ENCODE measurements around the gene PLXND1. TPM values are rescaled to one million over a fixed set of nuclear protein-coding genes. Genes with fewer than 3 reads are reported as not detected.

The PLXND1 gene
- polyA plus RNA-seq, 2 donors: 15.8 to 18.7 TPM

- no peak overlapping the region for H3K27ac ChIP-seq (ENCODE audit: low read depth in 2 of 2, low read length in 1 of 2)
- H3K4me3 ChIP-seq (ENCODE audit: low read depth in 1 of 2, low read length in 2 of 2): no peak overlapping the region
- H3K4me1 ChIP-seq (ENCODE audit: control insufficient read depth in 2 of 2, insufficient read depth in 2 of 2, low read length in 1 of 2): no peaks in the 10 kb centered on the region
- H3K36me3 ChIP-seq (ENCODE audit: control insufficient read depth in 2 of 2, insufficient read depth in 2 of 2, low read length in 1 of 2): peaks cover 10 to 11% of the 10 kb centered on the region in 2 donors
- H3K27me3 ChIP-seq (ENCODE audit: control insufficient read depth in 1 of 2, insufficient read depth in 2 of 2, low read length in 2 of 2): no peaks in the 10 kb centered on the region
- WGBS, 2 donors: 70 to 83% methylated on average over 9 of the region's 9 CpGs
- H3K9me3 ChIP-seq (ENCODE audit: control insufficient read depth in 2 of 2, insufficient read depth in 1 of 2, low read depth in 1 of 2, low read length in 1 of 2): no peaks in the 10 kb centered on the region
Measured at GRCh38 chr3:129507181-129507831, 99.2 kb downstream of the PLXND1 start.

DNA sequence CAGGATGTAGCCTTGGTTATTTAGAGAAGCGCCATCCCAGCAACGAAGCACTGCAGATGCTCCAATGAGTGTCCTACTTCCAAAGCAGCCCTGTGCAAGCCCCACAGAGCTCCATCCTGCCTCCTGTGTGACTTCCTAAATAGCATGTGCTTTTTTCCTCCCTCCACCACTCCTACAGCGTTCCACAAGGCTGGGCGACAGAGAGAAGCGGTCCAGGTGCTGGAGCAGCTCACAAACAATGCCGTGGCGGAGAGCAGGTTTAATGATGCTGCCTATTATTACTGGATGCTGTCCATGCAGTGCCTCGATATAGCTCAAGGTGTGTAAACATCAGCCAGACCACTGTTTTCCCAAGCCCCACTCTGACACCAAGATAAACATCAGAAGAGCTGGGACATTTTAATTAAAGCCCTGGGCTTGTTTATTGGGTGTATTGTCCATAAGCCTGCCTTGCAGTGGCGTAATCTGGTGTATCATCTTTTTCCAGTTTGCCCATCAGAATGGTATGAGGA is 100.2 kb downstream of the PLXND1 start:
- H3K4me1 ChIP-seq (ENCODE audit: control insufficient read depth in 2 of 2, insufficient read depth in 2 of 2, low read length in 1 of 2): no peaks in the 10 kb centered on the region
- WGBS, 2 donors: 83 to 86% methylated on average over 9 of the region's 9 CpGs
- H3K36me3 ChIP-seq (ENCODE audit: control insufficient read depth in 2 of 2, insufficient read depth in 2 of 2, low read length in 1 of 2): peaks cover 10 to 14% of the 10 kb centered on the region in 2 donors
- H3K4me3 ChIP-seq (ENCODE audit: low read depth in 1 of 2, low read length in 2 of 2): no peak overlapping the region
- no peaks in the 10 kb centered on the region for H3K27me3 ChIP-seq (ENCODE audit: control insufficient read depth in 1 of 2, insufficient read depth in 2 of 2, low read length in 2 of 2)
- H3K9me3 ChIP-seq (ENCODE audit: control insufficient read depth in 2 of 2, insufficient read depth in 1 of 2, low read depth in 1 of 2, low read length in 1 of 2): no peaks in the 10 kb centered on the region
- no peak overlapping the region for H3K27ac ChIP-seq (ENCODE audit: low read depth in 2 of 2, low read length in 1 of 2)

DNA sequence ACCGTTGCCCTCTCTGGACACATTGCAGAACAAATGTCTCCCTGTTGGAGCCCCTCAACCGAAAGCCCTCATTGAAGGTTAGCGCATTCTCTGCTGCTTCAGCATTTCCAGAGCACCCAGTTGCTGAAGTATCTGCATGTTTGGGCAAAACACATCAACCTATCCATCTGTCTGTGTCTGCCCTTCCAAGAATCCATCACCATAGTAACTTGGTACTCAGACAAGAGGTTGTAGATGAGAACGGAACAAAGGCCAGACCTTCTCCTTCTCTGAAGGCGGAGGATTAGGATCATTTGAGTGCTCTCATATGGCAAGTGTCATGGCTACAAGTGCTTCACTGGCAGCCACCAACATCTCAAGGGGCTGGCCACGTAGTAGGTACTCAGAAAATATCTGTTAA is 101.1 kb downstream of the PLXND1 start:
- Histone ChIP-seq H3K9me3 (ENCODE audit: control insufficient read depth in 2 of 2, insufficient read depth in 1 of 2, low read depth in 1 of 2, low read length in 1 of 2) (no peaks in the 10 kb centered on the region), H3K27me3 (ENCODE audit: control insufficient read depth in 1 of 2, insufficient read depth in 2 of 2, low read length in 2 of 2) (no peaks in the 10 kb centered on the region), H3K36me3 (ENCODE audit: control insufficient read depth in 2 of 2, insufficient read depth in 2 of 2, low read length in 1 of 2) (peaks cover 10 to 21% of the 10 kb centered on the region in 2 donors), H3K27ac (ENCODE audit: low read depth in 2 of 2, low read length in 1 of 2) (no peak overlapping the region), H3K4me1 (ENCODE audit: control insufficient read depth in 2 of 2, insufficient read depth in 2 of 2, low read length in 1 of 2) (peaks cover 0 to 3% of the 10 kb centered on the region in 2 donors), H3K4me3 (ENCODE audit: low read depth in 1 of 2, low read length in 2 of 2) (no peak overlapping the region)
- 71 to 78% methylated on average over 6 of the region's 6 CpGs for WGBS, 2 donors

Other genes starting within 250 kb of the PLXND1 start
- gene EFCAB12, start 178.0 kb downstream of the PLXND1 start, polyA plus RNA-seq: under 1 TPM; 0.02 to 0.08 TPM
- 10 to 100 TPM in 1 of 2 donors, 1 to 10 TPM in 1; 6.2 to 13.4 TPM for gene MBD4, start 166.7 kb downstream of the PLXND1 start, polyA plus RNA-seq
- 1 to 10 TPM; 5.5 to 6.2 TPM for gene IFT122, start 166.5 kb downstream of the PLXND1 start, polyA plus RNA-seq
- not detected for gene RHO, start 78.0 kb downstream of the PLXND1 start, polyA plus RNA-seq
- gene H1-8, start 63.5 kb downstream of the PLXND1 start, polyA plus RNA-seq: not detected

Measured in esophagus (tissue), 2 donors.